ENCODE measurements around the gene FADS3.

The FADS3 gene

DNA sequence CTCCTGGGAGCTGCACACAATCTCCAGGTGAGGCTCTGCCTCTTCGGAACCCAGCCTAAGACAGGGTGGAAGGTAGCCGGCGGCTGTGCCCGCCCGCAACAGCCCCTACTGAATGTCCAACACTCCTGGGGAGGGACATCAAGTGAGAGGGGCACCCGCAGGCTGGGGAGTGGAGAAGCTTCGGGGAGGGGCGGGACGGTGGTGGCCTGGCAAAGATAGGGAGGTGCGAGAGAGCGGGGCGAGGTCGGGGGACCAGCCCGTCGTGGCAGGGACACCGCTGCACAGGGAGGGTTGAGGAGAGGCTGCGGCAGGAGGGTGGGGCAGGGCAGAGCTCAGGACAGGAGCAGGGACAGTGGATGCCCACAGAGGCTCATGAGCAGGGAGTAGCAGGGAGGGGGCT is 8.9 kb upstream of the FADS3 start:
- Mint-ChIP-seq H3K36me3 (ENCODE audit: insufficient read depth) (peaks cover 11% of the 10 kb centered on the region), H3K4me3 (no peak overlapping the region), H3K27ac (no peak overlapping the region), H3K27me3 (peaks cover 0 to 22% of the 10 kb centered on the region in 2 donors), H3K9me3 (no peaks in the 10 kb centered on the region), H3K4me1 (ENCODE audit: low read depth in 2 of 2) (peaks cover 5 to 9% of the 10 kb centered on the region in 2 donors)
- ATAC-seq (replicated peaks) (no peak), DNase-seq (no peak)

DNA sequence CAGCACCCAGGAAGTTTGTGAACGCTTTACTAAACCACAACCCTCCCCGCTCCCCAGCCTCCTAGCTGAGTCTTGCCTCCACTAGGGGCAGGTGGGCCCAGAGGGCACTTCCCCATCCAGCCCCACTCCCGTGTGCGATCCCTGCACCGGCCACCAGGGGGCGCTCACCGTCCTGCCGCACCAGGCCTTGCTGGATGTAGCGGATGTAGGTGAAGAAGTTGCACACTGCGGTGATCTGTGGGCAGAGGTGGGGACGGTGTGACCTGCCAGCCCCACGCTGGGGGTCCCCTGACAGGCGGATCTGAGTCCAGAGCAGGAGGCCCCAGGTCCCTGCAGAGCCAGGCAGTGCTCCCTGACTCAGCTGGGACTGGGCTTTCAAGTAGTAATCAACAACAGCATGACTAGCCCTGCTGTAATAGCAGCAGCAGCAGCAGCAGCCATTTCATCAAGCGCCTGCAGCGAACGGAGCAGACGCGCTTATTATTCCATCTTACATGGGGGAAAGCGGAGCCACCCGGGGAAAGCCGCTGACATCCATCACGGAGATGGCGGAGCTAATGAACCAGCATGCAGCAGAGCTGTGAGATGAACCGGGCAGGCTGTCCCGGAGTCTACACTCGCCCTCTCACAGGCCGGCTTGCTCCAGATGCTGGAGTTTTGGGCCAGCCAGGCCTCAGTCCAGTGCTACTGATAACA is 7.9 kb upstream of the FADS3 start:
- H3K9me3 Mint-ChIP-seq: no peaks in the 10 kb centered on the region
- peaks cover 11% of the 10 kb centered on the region for H3K36me3 Mint-ChIP-seq (ENCODE audit: insufficient read depth)
- peak overlapping the region in 1 of 2 donors; percentile 82 for H3K27ac Mint-ChIP-seq
- H3K4me1 Mint-ChIP-seq (ENCODE audit: low read depth in 2 of 2): peaks cover 5 to 9% of the 10 kb centered on the region in 2 donors
- peaks cover 0 to 17% of the 10 kb centered on the region in 2 donors for H3K27me3 Mint-ChIP-seq
- H3K4me3 Mint-ChIP-seq: peak overlapping the region; percentile 1 to 24
- peak; percentile 95 to 96 (median 95) for DNase-seq
- ATAC-seq (replicated peaks): peak; percentile 95

- Mint-ChIP-seq H3K27ac (no peak overlapping the region), H3K9me3 (no peaks in the 10 kb centered on the region), H3K4me3 (no peak overlapping the region), H3K36me3 (ENCODE audit: insufficient read depth) (peaks cover 11% of the 10 kb centered on the region), H3K4me1 (ENCODE audit: low read depth in 2 of 2) (peaks cover 5 to 9% of the 10 kb centered on the region in 2 donors), H3K27me3 (peaks cover 0 to 7% of the 10 kb centered on the region in 2 donors)
- ATAC-seq (replicated peaks): no peak
- DNase-seq: no peak
These were observed 6.9 kb upstream of the FADS3 start for GRCh38 chr11:61898247-61898582.

- peaks cover 15% of the 10 kb centered on the region for H3K36me3 Mint-ChIP-seq (ENCODE audit: insufficient read depth)
- no peak overlapping the region for H3K27ac Mint-ChIP-seq
- no peak overlapping the region for H3K4me3 Mint-ChIP-seq
These were observed 6.3 kb upstream of the FADS3 start for GRCh38 chr11:61897387-61898246.

GRCh38 chr11:61896665-61897386 is 5.5 kb upstream of the FADS3 start:
- ATAC-seq (replicated peaks) (no peak), DNase-seq (no peak)
- peaks cover 5 to 9% of the 10 kb centered on the region in 2 donors for H3K4me1 Mint-ChIP-seq (ENCODE audit: low read depth in 2 of 2)
- no peak overlapping the region for H3K4me3 Mint-ChIP-seq
- H3K27me3 Mint-ChIP-seq: no peaks in the 10 kb centered on the region
- H3K36me3 Mint-ChIP-seq (ENCODE audit: insufficient read depth): peaks cover 15% of the 10 kb centered on the region
- H3K9me3 Mint-ChIP-seq: no peaks in the 10 kb centered on the region
- peak overlapping the region in 1 of 2 donors; percentile 72 for H3K27ac Mint-ChIP-seq

More at GRCh38 chr11:61897387-61898246, 6.3 kb upstream of the FADS3 start:
- Mint-ChIP-seq H3K9me3 (no peaks in the 10 kb centered on the region), H3K4me1 (ENCODE audit: low read depth in 2 of 2) (peaks cover 5 to 9% of the 10 kb centered on the region in 2 donors), H3K27me3 (peaks cover 0 to under 1% of the 10 kb centered on the region in 2 donors)
- DNase-seq: peak; percentile 74 to 75 (median 75)
- peak; percentile 58 for ATAC-seq (replicated peaks)

DNA sequence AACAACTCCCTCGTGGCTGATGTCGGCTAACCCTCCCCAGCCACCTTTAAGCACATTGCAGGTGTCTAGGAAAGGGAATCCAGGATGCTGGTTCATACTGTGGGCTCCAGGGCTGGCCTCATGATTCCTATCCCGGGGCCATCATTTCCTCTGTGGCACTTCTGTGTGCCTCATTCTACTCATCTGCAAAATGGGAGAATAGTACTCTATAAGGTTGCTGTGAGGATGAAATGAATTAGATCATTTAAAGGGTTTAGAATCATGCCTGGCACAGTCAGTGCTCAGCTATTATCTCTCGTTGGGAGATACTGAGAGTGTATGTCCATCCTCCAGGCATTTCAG is 4.3 kb upstream of the FADS3 start:
- H3K27ac Mint-ChIP-seq: peak overlapping the region in 1 of 2 donors; percentile 72
- no peak overlapping the region for H3K4me3 Mint-ChIP-seq
- DNase-seq: no peak
- peaks cover 15% of the 10 kb centered on the region for H3K36me3 Mint-ChIP-seq (ENCODE audit: insufficient read depth)
- H3K9me3 Mint-ChIP-seq: no peaks in the 10 kb centered on the region
- no peak for ATAC-seq (replicated peaks)
- H3K4me1 Mint-ChIP-seq (ENCODE audit: low read depth in 2 of 2): peaks cover 9 to 12% of the 10 kb centered on the region in 2 donors
- no peaks in the 10 kb centered on the region for H3K27me3 Mint-ChIP-seq

DNA sequence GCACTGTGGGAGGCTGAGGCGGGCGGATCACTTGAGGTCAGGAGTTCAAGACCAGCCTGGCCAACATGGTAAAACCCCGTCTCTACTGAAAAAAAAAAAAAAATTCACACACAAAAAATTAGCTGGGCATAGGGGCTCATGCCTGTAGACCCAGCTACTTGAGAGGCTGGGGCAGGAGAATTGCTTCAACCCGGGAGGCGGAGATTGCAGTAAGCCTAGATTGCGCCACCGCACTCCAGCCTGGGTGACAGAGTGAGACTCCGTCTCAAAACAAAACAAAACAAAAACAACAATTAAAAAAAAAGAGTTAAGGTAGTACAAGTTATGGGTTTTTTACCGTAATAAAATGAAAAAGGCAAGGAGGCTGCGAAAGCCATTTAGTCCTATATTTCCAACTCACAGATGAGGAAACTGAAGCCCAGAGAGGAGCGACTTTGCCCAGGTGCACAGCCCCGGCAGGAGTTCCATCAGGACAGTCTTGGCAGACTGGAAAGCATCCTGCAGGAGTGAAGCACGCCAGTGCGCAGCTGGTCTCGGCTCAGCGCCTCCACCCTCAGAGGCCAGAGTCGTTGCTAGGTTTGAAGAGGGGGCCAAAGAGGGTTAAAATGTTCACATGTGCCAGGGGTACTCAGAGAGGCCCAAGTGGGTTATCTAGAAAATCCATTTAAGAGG is 3.8 kb upstream of the FADS3 start:
- H3K27me3 Mint-ChIP-seq: no peaks in the 10 kb centered on the region
- peaks cover 9 to 12% of the 10 kb centered on the region in 2 donors for H3K4me1 Mint-ChIP-seq (ENCODE audit: low read depth in 2 of 2)
- H3K36me3 Mint-ChIP-seq (ENCODE audit: insufficient read depth): peaks cover 15% of the 10 kb centered on the region
- DNase-seq (no peak), ATAC-seq (replicated peaks) (no peak)
- peak overlapping the region in 1 of 2 donors; percentile 72 for H3K27ac Mint-ChIP-seq
- H3K9me3 Mint-ChIP-seq: no peaks in the 10 kb centered on the region
- no peak overlapping the region for H3K4me3 Mint-ChIP-seq

DNA sequence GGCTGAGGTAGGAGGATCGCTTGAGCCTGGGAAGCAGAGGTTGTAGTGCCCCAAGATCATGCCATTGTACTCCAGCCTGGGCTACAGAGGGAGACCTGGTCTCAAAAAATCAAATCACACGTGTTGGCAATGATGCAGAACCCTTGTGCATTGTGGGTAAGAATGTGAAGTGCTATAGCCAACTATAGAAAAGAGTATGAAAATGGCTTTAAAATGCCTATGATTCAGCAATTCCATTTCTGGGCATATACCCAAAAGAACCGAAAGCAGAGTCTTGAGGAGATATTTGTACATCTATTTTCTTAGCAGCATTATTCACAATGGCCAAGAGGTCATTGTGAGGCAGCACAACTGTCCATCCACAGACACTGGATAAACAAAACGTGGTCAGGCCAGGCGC is 2.6 kb upstream of the FADS3 start:
- Mint-ChIP-seq H3K9me3 (no peaks in the 10 kb centered on the region), H3K27me3 (no peaks in the 10 kb centered on the region), H3K27ac (no peak overlapping the region), H3K4me1 (ENCODE audit: low read depth in 2 of 2) (peaks cover 4 to 8% of the 10 kb centered on the region in 2 donors), H3K36me3 (ENCODE audit: insufficient read depth) (peaks cover 11% of the 10 kb centered on the region), H3K4me3 (no peak overlapping the region)
- ATAC-seq (replicated peaks): no peak
- DNase-seq: no peak

DNA sequence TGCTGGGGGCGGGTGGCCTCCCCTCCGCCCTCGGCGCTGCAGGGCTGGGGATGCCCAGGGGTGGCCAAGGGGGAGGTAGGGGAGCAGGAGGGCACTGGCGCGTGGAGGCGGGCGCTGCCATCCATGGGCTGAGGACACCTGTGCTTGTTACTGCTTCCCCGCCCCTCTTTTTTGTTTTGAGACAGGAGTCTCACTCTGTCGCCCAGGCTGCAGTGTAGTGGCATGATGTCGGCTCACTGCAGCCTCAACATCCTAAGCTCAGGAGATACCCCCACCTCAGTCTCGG is 683 bp upstream of the FADS3 start:
- ATAC-seq (replicated peaks) (peak; percentile 76), DNase-seq (no peak)
- Mint-ChIP-seq H3K36me3 (ENCODE audit: insufficient read depth) (peaks cover 4% of the 10 kb centered on the region), H3K9me3 (no peaks in the 10 kb centered on the region), H3K4me1 (ENCODE audit: low read depth in 2 of 2) (peaks cover 4 to 5% of the 10 kb centered on the region in 2 donors), H3K27me3 (no peaks in the 10 kb centered on the region), H3K4me3 (peak overlapping the region; percentile 58 to 70), H3K27ac (peak overlapping the region in 1 of 2 donors; percentile 67)

DNA sequence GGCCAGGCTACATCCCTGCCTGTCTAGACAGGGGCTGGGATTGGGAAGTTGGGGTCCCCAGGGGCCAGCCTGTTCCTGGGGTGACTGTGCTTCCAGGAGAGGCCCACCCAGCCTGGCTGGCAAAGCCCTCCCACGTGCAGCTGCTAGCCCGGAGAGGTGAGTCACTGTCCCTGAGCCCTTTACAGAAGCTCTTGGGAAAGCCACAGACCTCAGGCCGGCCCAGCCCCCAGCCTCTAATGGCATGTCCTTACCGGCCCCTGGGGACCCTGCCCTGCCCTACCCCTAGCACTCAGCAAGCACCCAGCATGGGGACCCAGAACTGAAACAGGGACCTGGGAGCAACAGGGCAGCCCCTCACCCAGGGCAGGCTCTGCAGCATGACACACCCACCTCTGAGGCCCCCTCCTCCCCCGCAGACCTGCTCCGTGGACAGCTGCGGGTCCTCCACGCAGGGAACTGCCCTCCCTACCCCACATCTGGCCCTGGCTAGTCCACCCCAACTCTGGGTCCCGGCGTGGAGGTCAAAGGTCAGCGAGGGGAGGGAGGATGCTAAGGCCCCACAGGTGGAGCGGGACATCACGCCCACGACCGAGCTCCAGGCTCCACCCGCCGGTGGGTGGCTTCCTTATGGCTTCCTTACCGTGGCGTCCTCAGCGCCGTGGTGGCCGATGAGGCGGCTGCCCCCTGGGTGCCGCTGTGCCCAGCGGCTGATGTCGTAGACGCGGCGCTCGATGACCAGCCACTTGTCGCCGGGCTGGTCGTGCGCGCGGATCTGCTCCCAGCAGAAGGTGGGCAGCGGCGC is 615 bp downstream of the FADS3 start:
- H3K4me3 Mint-ChIP-seq: peak overlapping the region; percentile 76 to 88
- DNase-seq (peak in 2 of 3 experiments; percentile 13 to 21), ATAC-seq (replicated peaks) (peak; percentile 22)
- H3K4me1 Mint-ChIP-seq (ENCODE audit: low read depth in 2 of 2): peaks cover 3 to 4% of the 10 kb centered on the region in 2 donors
- H3K36me3 Mint-ChIP-seq (ENCODE audit: insufficient read depth): peaks cover 4% of the 10 kb centered on the region
- no peaks in the 10 kb centered on the region for H3K27me3 Mint-ChIP-seq
- H3K9me3 Mint-ChIP-seq: no peaks in the 10 kb centered on the region
- peak overlapping the region; percentile 19 to 90 for H3K27ac Mint-ChIP-seq

- Mint-ChIP-seq H3K27ac (no peak overlapping the region), H3K4me3 (peak overlapping the region in 1 of 2 donors; percentile 88), H3K27me3 (no peaks in the 10 kb centered on the region)
These were observed 1.5 kb downstream of the FADS3 start for GRCh38 chr11:61889831-61890230.

GRCh38 chr11:61888590-61888989 is 2.8 kb downstream of the FADS3 start:
- no peaks in the 10 kb centered on the region for H3K9me3 Mint-ChIP-seq
- ATAC-seq (replicated peaks) (no peak), DNase-seq (no peak)
- H3K27ac Mint-ChIP-seq: no peak overlapping the region
- H3K36me3 Mint-ChIP-seq (ENCODE audit: insufficient read depth): peaks cover 4% of the 10 kb centered on the region
- H3K4me1 Mint-ChIP-seq (ENCODE audit: low read depth in 2 of 2): peaks cover 3 to 4% of the 10 kb centered on the region in 2 donors
- H3K4me3 Mint-ChIP-seq: no peak overlapping the region
- no peaks in the 10 kb centered on the region for H3K27me3 Mint-ChIP-seq

More at GRCh38 chr11:61889831-61890230, 1.5 kb downstream of the FADS3 start:
- Mint-ChIP-seq H3K4me1 (ENCODE audit: low read depth in 2 of 2) (peaks cover 3 to 4% of the 10 kb centered on the region in 2 donors), H3K9me3 (no peaks in the 10 kb centered on the region), H3K36me3 (ENCODE audit: insufficient read depth) (peaks cover 4% of the 10 kb centered on the region)
- ATAC-seq (replicated peaks) (no peak), DNase-seq (no peak)
